Measurements from ENCODE around the gene NPPC.

The NPPC gene

GRCh38 chr2:231933916-231934401 is 7.8 kb upstream of the NPPC start:
- H3K4me1 ChIP-seq (ENCODE audit: control insufficient read depth, insufficient read depth, low read length) = no peaks in the 10 kb centered on the region
- CTCF ChIA-PET = no interaction called here
- H3K4me3 ChIP-seq (ENCODE audit: low read depth, low read length) = no peak overlapping the region
- H3K36me3 ChIP-seq (ENCODE audit: control insufficient read depth in 2 of 2, insufficient read depth in 1 of 2, low read length in 2 of 2) = no peaks in the 10 kb centered on the region
- POLR2A ChIA-PET = interaction anchor here (1.0 kb wide), 1 partner anchor 9 kb away, joined by 4 read pairs; no protein-coding TSS in a partner anchor
- H3K9me3 ChIP-seq (ENCODE audit: control insufficient read depth, insufficient read depth, low read depth, low read length) = no peaks in the 10 kb centered on the region
- no peak overlapping the region for H3K27ac ChIP-seq (ENCODE audit: extremely low read depth, low read depth, low read length)
- TF ChIP-seq ZNF391 (tag by site-specific recombination; IDR thresholded peaks at IDR 0.05; ENCODE audit: borderline replicate concordance, low read depth) (no peak), ZNF843 (tag by site-specific recombination; IDR thresholded peaks at IDR 0.05) (no peak), SP2 (tag by site-specific recombination; IDR thresholded peaks at IDR 0.05) (no peak), ZNF837 (tag by site-specific recombination; IDR thresholded peaks at IDR 0.05) (no peak), PRDM10 (tag by site-specific recombination; IDR thresholded peaks at IDR 0.05) (no peak)

GRCh38 chr2:231932985-231933915 is 7.1 kb upstream of the NPPC start:
- H3K4me3 ChIP-seq (ENCODE audit: low read depth, low read length) = no peak overlapping the region
- no peak overlapping the region for H3K27ac ChIP-seq (ENCODE audit: extremely low read depth, low read depth, low read length)
- no peak for TF ChIP-seq ZNF76 (tag by site-specific recombination; IDR thresholded peaks at IDR 0.05; ENCODE audit: borderline replicate concordance, low read depth)
- H3K4me1 ChIP-seq (ENCODE audit: control insufficient read depth, insufficient read depth, low read length) = no peaks in the 10 kb centered on the region
- no peaks in the 10 kb centered on the region for H3K9me3 ChIP-seq (ENCODE audit: control insufficient read depth, insufficient read depth, low read depth, low read length)
- ChIA-PET CTCF (interaction anchor here (0.6 to 0.7 kb wide), 2 partner anchors 141 to 207 kb away, joined by 4 to 6 read pairs; no protein-coding TSS in a partner anchor), POLR2A (interaction anchor here (1.0 kb wide), 1 partner anchor 8 kb away, joined by 4 read pairs; no protein-coding TSS in a partner anchor)
- H3K36me3 ChIP-seq (ENCODE audit: control insufficient read depth in 2 of 2, insufficient read depth in 1 of 2, low read length in 2 of 2) = no peaks in the 10 kb centered on the region

- TF ChIP-seq SETDB1 (IDR thresholded peaks at IDR 0.05; ENCODE audit: insufficient read length, low read length) (no peak), TRIM28 (IDR thresholded peaks at IDR 0.05; ENCODE audit: borderline replicate concordance, low read length) (no peak), PRDM6 (tag by site-specific recombination; IDR thresholded peaks at IDR 0.05) (no peak), ZFP37 (tag by site-specific recombination; IDR thresholded peaks at IDR 0.05) (no peak), ZNF174 (tag by site-specific recombination; IDR thresholded peaks at IDR 0.05) (no peak), ZBTB17 (tag by site-specific recombination; IDR thresholded peaks at IDR 0.05) (no peak), KLF10 (tag by site-specific recombination; IDR thresholded peaks at IDR 0.05) (no peak), ZNF596 (tag by site-specific recombination; IDR thresholded peaks at IDR 0.05) (no peak), ZNF202 (tag by site-specific recombination; IDR thresholded peaks at IDR 0.05; ENCODE audit: borderline replicate concordance) (no peak), ZNF404 (tag by site-specific recombination; IDR thresholded peaks at IDR 0.05) (no peak), ZNF48 (tag by site-specific recombination; IDR thresholded peaks at IDR 0.05) (no peak), ZBTB7A (tag by site-specific recombination; IDR thresholded peaks at IDR 0.05; ENCODE audit: low read depth) (no peak), ZNF341 (tag by site-specific recombination; IDR thresholded peaks at IDR 0.05; ENCODE audit: low read depth) (no peak), ZSCAN18 (tag by site-specific recombination; IDR thresholded peaks at IDR 0.05) (no peak)
- POLR2A ChIA-PET = no interaction called here
- H3K27ac ChIP-seq (ENCODE audit: extremely low read depth, low read depth, low read length) = no peak overlapping the region
- no peaks in the 10 kb centered on the region for H3K9me3 ChIP-seq (ENCODE audit: control insufficient read depth, insufficient read depth, low read depth, low read length)
- no peaks in the 10 kb centered on the region for H3K4me1 ChIP-seq (ENCODE audit: control insufficient read depth, insufficient read depth, low read length)
- H3K4me3 ChIP-seq (ENCODE audit: low read depth, low read length) = no peak overlapping the region
- CTCF ChIA-PET = interaction anchor here (0.6 to 0.7 kb wide), 2 partner anchors 142 to 208 kb away, joined by 4 to 6 read pairs; no protein-coding TSS in a partner anchor
- no peaks in the 10 kb centered on the region for H3K36me3 ChIP-seq (ENCODE audit: control insufficient read depth in 2 of 2, insufficient read depth in 1 of 2, low read length in 2 of 2)
These were observed 6.4 kb upstream of the NPPC start for GRCh38 chr2:231932711-231932970.

Data from HEK293 (cell line).